Endothelial cell of umbilical vein (primary cell): ENCODE data around the gene SPPL2B. TPM values are rescaled to one million over a fixed set of nuclear protein-coding genes. Genes with fewer than 3 reads are reported as not detected.

Experiments
- BruUV-seq: library from RNA; stranded (reverse); fragments of 400-500 nt; replicated peaks from 2 replicates; lab custom pipeline; 2021; lab: Mats Ljungman, UMichigan
- CTCF ChIA-PET: fragments of 300-600, 350-600 bp; sonication (Branson Sonifier 250); formaldehyde crosslinking; loops from one replicate; lab custom pipeline; 2021; ENCODE audit warnings: antibody characterized with exemption, inconsistent platforms; lab: Charles Lee
- POLR2A ChIA-PET: fragments of 300-600, 350-600 bp; sonication (Branson Sonifier 250); formaldehyde crosslinking; loops from one replicate; lab custom pipeline; 2021; ENCODE audit warnings: antibody characterized with exemption, inconsistent platforms; lab: Charles Lee
- DNase-seq: peaks from one replicate; pipeline ENCODE4 v3.0.0-alpha.2; 2011; ENCODE audit warnings: low read depth, low spot score
- FAIRE-seq: peaks from 2 replicates; lab custom pipeline; 2011; peaks lifted over from hg19 to GRCh38; lab: Jason Lieb, UNC
- H2AFZ ChIP-seq: 2 replicates; pipeline ENCODE4 v1.6.0; 2012; ENCODE audit warnings: low read depth, low read length, control low read depth, inconsistent platforms
- H3K27ac ChIP-seq: 2 replicates; pipeline ENCODE4 v1.5.1; 2011; ENCODE audit warnings: low read depth, mild to moderate bottlenecking, control low read depth, low read length, moderate library complexity; ENCODE audit not compliant: insufficient read depth
- H3K27me3 ChIP-seq, 2 experiments: 2 replicates each; pipeline versions ENCODE4 v1.6.0 to v1.6.1; 2011; ENCODE audit warnings: low read length in 2 of 2, mixed read lengths in 1 of 2; ENCODE audit not compliant: control insufficient read depth in 2 of 2, insufficient read depth in 2 of 2
- H3K36me3 ChIP-seq, 2 experiments: 2 replicates in 1 of 2; 3 replicates in 1 of 2; pipeline ENCODE4 v1.5.1; 2011; ENCODE audit warnings: low read length in 2 of 2, mild to moderate bottlenecking in 1 of 2, moderate library complexity in 1 of 2; ENCODE audit not compliant: control insufficient read depth in 2 of 2, insufficient read depth in 2 of 2; ENCODE audit errors: extremely low read depth in 1 of 2
- H3K4me1 ChIP-seq: 3 replicates; pipeline ENCODE4 v1.5.1; 2011; ENCODE audit warnings: mild to moderate bottlenecking, low read length; ENCODE audit not compliant: control insufficient read depth, insufficient read depth; ENCODE audit errors: extremely low read depth
- H3K4me2 ChIP-seq: 2 replicates; pipeline ENCODE4 v1.6.1; 2011; ENCODE audit warnings: low read length, control low read depth, mixed read lengths; ENCODE audit not compliant: insufficient read depth
- H3K4me3 ChIP-seq, 3 experiments: fragments of 200-600 bp in 1 of 3; sonication (generic), shearing (Covaris generic) in 1 of 3; replicated peaks in 1 of 3; 2 replicates each; pipeline ENCODE4 v1.5.1; 2011 to 2016; ENCODE audit warnings: control low read depth in 3 of 3, low read length in 3 of 3, mild to moderate bottlenecking in 2 of 3, inconsistent platforms in 1 of 3, low read depth in 1 of 3, moderate library complexity in 1 of 3; ENCODE audit not compliant: insufficient read depth in 1 of 3
- H3K79me2 ChIP-seq: 2 replicates; pipeline ENCODE4 v1.6.0; 2012; ENCODE audit warnings: low read length, inconsistent platforms; ENCODE audit not compliant: control insufficient read depth, insufficient read depth
- H3K9ac ChIP-seq: replicated peaks from 2 replicates; pipeline ENCODE3; 2011; ENCODE audit warnings: low read length, control low read depth; ENCODE audit not compliant: insufficient read depth; ENCODE audit errors: extremely low read depth
- H3K9me1 ChIP-seq: replicated peaks from 3 replicates; pipeline ENCODE4 v1.6.0; 2011; ENCODE audit warnings: mild to moderate bottlenecking, low read length; ENCODE audit not compliant: control insufficient read depth, insufficient read depth; ENCODE audit errors: extremely low read depth
- H3K9me3 ChIP-seq: replicated peaks from 2 replicates; pipeline ENCODE4 v1.5.1; 2012; ENCODE audit warnings: low read length, inconsistent platforms; ENCODE audit not compliant: control insufficient read depth, insufficient read depth
- H4K20me1 ChIP-seq: replicated peaks from 2 replicates; pipeline ENCODE3; 2011; ENCODE audit warnings: mild to moderate bottlenecking, low read length; ENCODE audit not compliant: control insufficient read depth, insufficient read depth; ENCODE audit errors: extremely low read depth
- FOS ChIP-seq: IDR thresholded peaks from 2 replicates; pipeline ENCODE4 v1.6.1; 2011; ENCODE audit warnings: mild to moderate bottlenecking, low read length, moderate library complexity, borderline replicate concordance; ENCODE audit not compliant: insufficient read depth
- GATA2 ChIP-seq: IDR thresholded peaks from 2 replicates; pipeline ENCODE4 v1.7.0; 2011; ENCODE audit warnings: low read depth, mild to moderate bottlenecking, moderate library complexity, mixed read lengths, low read length; ENCODE audit not compliant: insufficient read length, insufficient read depth
- MAX ChIP-seq: IDR thresholded peaks from 2 replicates; pipeline ENCODE4 v1.6.1; 2011; ENCODE audit not compliant: insufficient read depth, insufficient read length
- MYC ChIP-seq: IDR thresholded peaks from one replicate; pipeline ENCODE4 v1.6.1; 2011; ENCODE audit warnings: mild to moderate bottlenecking, low read depth, low read length
- POLR2A ChIP-seq: IDR thresholded peaks from 2 replicates; pipeline ENCODE4 v1.6.1; 2012; ENCODE audit warnings: low read depth, mild to moderate bottlenecking, control low read depth, low read length
- dilution Hi-C: fragments of 300-500 bp; cut with MboI; formaldehyde crosslinking; loops from one replicate; pipeline ENCODE4 v1.15.0; 2019; ENCODE audit warnings: low sequenced_read_pairs; ENCODE audit not compliant: extremely low pct_ligation_motif_present
- intact Hi-C: fragments of 100-400 bp; cut with micrococcal nuclease; formaldehyde crosslinking; loops from one replicate; pipeline ENCODE4 v1.10.0; 2022
- polyA plus RNA-seq, 4 experiments: library from polyadenylated mRNA; depleted of rRNA in 3 of 4; stranded (reverse) in 3 of 4; unstranded in 1 of 4; fragments of >200 nt; gene quantifications; 2 replicates each; pipeline versions ENCODE4 v1.2.1 to v1.2.3, GENCODE V29; 2011 to 2012; ENCODE audit warnings: missing spikeins in 1 of 4
- total RNA-seq: library from RNA; stranded (reverse); gene quantifications from 2 replicates; pipeline ENCODE4 v1.2.3, GENCODE V29; 2021
- TF ChIP-seq, protein P1 (sequence below), 2 donors: IDR thresholded peaks; 1 replicate in 1 of 2; 2 replicates in 1 of 2; pipeline ENCODE4 v1.5.1; 2011; ENCODE audit warnings: low read length in 2 of 2, mild to moderate bottlenecking in 2 of 2, moderate library complexity in 2 of 2, control low read depth in 1 of 2, inconsistent platforms in 1 of 2, low read depth in 1 of 2; ENCODE audit not compliant: insufficient read depth in 1 of 2; ENCODE audit errors: extremely low read depth in 1 of 2

SPPL2B gene
- total and polyA plus RNA-seq, 2 donors (not counting 3 experiments of a cell fraction or from before 2014, with no cell fraction given): 60.7 to 62.7 TPM

- H3K4me2 ChIP-seq: no peak overlapping the region
- H3K9ac ChIP-seq: no peak overlapping the region
- dilution Hi-C loops: no loop called here
- H3K79me2 ChIP-seq: no peaks in the 10 kb centered on the region
- ChIA-PET POLR2A (no interaction called here), CTCF (interaction anchor here (1.2 to 2.9 kb wide), 4 partner anchors 8 to 25 kb away, joined by 3 to 14 read pairs (median 4); no protein-coding TSS in a partner anchor)
- no peak overlapping the region for H2AFZ ChIP-seq
- H3K9me1 ChIP-seq: no peaks in the 10 kb centered on the region
- H3K36me3 ChIP-seq: no peaks in the 10 kb centered on the region
- DNase-seq: no peak
- H3K4me1 ChIP-seq: peaks cover 14% of the 10 kb centered on the region
- no peak overlapping the region for H3K4me3 ChIP-seq
- H3K27ac ChIP-seq: no peak overlapping the region
- intact Hi-C loops: loop anchor here (5.0 kb wide), 1 partner anchor 41 kb away; the partner anchor contains the start of genes LSM7 and SPPL2B
- H3K9me3 ChIP-seq: no peaks in the 10 kb centered on the region
- FAIRE-seq: no peak
- H3K27me3 ChIP-seq: peaks cover 31 to 35% of the 10 kb centered on the region in 2 experiments
- TF ChIP-seq MAX (no peak), POLR2A (no peak), GATA2 (no peak), MYC (no peak), FOS (no peak)
- TF ChIP-seq, protein P1, sequence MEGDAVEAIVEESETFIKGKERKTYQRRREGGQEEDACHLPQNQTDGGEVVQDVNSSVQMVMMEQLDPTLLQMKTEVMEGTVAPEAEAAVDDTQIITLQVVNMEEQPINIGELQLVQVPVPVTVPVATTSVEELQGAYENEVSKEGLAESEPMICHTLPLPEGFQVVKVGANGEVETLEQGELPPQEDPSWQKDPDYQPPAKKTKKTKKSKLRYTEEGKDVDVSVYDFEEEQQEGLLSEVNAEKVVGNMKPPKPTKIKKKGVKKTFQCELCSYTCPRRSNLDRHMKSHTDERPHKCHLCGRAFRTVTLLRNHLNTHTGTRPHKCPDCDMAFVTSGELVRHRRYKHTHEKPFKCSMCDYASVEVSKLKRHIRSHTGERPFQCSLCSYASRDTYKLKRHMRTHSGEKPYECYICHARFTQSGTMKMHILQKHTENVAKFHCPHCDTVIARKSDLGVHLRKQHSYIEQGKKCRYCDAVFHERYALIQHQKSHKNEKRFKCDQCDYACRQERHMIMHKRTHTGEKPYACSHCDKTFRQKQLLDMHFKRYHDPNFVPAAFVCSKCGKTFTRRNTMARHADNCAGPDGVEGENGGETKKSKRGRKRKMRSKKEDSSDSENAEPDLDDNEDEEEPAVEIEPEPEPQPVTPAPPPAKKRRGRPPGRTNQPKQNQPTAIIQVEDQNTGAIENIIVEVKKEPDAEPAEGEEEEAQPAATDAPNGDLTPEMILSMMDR (IDR thresholded peaks at IDR 0.05; ENCODE audit: extremely low read depth in 1 of 2, insufficient read depth in 1 of 2, low read depth in 1 of 2, low read length in 2 of 2): no peak
- no peaks in the 10 kb centered on the region for H4K20me1 ChIP-seq
- BruUV-seq: no TSS peak
These were observed 41.9 kb upstream of the SPPL2B start for GRCh38 chr19:2286402-2287140.
